GM12801 (cell line): ENCODE data around the gene SH3PXD2A.

Source experiments
- TF ChIP-seq, protein P1 (sequence below): IDR thresholded peaks from one replicate; pipeline ENCODE4 v1.5.1; 2011; ENCODE audit warnings: control low read depth; ENCODE audit not compliant: insufficient read length; ENCODE audit errors: extremely low read depth

SH3PXD2A gene

DNA sequence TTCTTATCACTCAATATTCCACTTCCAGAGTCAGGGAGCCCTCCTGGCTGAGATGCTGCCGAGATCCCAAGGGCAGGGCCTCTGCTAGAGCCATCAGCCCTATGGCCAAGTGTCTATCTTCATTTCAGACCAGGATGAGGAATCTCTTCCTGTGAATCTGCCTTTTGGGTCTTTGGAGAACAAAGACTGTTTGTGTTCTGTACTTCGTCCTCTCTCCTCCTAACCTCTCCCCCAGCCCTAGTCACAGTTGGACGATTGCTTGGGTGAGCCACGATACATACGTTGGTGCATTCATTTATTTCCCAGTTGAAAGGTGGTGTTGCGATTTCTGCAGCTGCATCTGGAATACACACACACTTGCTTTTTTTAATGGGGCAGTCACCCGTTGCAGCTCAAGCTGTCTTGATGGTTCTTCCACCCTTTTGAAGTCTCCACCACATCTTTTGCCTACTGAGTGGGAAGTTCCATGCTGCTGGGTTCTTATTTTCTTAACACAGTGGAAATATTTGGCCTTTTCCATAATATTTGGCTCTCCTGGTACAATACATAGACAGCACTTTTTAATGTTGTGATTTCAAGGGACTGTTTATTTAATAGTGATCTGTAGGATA is 26.7 kb downstream of the SH3PXD2A start:
- TF ChIP-seq, protein P1, sequence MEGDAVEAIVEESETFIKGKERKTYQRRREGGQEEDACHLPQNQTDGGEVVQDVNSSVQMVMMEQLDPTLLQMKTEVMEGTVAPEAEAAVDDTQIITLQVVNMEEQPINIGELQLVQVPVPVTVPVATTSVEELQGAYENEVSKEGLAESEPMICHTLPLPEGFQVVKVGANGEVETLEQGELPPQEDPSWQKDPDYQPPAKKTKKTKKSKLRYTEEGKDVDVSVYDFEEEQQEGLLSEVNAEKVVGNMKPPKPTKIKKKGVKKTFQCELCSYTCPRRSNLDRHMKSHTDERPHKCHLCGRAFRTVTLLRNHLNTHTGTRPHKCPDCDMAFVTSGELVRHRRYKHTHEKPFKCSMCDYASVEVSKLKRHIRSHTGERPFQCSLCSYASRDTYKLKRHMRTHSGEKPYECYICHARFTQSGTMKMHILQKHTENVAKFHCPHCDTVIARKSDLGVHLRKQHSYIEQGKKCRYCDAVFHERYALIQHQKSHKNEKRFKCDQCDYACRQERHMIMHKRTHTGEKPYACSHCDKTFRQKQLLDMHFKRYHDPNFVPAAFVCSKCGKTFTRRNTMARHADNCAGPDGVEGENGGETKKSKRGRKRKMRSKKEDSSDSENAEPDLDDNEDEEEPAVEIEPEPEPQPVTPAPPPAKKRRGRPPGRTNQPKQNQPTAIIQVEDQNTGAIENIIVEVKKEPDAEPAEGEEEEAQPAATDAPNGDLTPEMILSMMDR = no peak

DNA sequence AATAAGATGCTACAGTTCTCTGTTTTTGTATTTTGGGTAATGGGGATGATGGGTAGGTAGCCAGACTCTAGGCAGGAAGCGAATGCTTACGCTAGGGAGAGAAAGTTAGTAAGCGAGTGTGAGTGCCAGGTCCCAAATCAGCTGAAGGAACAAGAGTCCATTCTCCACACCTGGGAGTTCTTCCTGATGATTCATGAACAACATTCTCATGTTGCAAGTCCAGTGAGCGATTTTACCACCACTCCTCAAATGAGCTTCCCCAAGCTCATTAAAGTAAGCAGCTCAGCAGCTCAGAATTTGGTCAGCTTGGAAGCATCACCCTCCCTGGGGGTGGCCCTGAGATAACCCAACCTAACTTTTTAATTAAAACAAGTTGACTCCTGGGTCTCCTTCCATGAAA is 27.3 kb downstream of the SH3PXD2A start:
- TF ChIP-seq, protein P1 = no peak

DNA sequence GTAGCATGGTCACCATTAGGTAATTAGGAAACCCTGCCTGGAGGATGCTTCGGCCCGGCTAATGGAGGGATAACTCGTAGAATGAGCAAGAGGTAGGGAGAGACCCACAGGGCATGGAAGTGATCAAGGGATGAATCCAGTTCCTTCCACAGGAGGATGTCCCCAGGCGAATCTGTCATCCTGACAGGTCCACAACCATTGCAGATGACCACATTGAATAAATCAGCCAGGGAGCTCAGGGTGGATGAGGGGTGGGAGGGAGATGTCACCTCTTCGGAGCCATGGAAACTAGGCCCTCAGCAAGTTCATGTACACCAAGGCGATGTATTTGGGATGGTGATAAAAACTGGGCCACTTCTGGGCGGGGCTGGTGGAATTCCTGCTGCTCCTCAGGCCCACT is 28.5 kb downstream of the SH3PXD2A start:
- TF ChIP-seq, protein P1 = no peak

DNA sequence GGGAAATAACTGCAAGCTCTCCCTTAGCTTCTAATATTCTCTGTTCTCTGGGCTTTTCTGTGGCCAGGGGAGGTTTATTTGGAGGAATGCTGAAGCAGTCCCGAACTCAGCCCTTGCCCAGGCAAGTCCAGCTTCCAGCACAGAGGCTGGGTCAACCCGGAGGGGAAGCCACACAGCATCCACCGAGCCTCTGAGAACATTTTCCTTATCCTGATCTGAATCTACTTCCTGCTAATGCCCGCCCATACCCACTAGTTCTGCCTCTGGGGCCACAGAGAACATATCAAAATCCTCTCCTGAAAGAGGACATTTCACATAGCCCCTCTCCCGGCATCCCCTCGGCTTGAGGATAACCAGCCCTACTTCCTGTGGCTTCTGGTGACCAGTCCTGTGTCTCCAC is 31.1 kb downstream of the SH3PXD2A start:
- TF ChIP-seq, protein P1 = no peak

DNA sequence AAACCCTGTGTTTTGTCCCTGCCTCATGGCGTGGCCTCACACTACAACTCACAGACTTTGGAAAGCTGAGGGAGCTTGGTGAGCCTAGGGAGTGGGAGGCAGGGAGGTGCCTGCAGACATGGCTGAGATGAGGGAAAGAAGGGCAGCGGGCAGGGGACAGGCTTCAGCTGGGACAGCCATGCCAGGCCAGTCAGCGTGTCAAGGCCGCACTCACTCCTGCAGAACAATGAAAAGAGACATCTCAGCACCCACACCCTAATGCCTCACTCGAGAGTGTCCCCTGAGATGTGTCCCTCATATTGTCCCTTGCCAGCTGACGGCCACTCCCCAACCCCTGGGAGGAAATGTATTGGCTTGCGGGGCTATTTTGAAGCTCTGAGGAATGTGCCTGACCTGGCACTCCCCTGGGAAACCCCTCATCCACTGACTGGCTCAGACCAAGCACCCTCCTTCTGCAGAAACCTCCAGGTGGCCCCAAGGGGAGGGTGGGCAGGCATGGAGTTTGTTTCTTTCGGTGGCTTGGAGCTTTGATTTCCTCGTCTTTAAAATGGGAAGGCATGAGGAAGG is 31.6 kb downstream of the SH3PXD2A start:
- TF ChIP-seq, protein P1 = no peak

DNA sequence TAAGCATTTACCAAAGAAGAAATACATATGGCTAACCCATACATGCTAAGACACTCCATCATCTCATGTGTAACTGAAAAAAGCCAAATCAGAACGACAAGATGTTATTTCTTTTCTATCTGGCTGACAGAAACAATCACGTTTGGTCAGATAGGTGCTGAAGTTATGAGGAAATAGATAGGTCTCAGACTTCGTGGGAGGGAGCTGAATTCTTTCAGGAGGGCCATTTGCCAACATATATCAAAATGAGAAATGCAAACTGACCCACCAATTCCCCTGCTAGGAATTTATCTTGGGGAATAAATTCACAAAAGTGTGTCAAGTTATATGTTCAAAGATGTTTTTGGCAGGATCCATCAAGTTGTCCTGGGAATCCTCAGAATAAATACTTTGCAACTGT is 32.6 kb downstream of the SH3PXD2A start:
- TF ChIP-seq, protein P1 = no peak

DNA sequence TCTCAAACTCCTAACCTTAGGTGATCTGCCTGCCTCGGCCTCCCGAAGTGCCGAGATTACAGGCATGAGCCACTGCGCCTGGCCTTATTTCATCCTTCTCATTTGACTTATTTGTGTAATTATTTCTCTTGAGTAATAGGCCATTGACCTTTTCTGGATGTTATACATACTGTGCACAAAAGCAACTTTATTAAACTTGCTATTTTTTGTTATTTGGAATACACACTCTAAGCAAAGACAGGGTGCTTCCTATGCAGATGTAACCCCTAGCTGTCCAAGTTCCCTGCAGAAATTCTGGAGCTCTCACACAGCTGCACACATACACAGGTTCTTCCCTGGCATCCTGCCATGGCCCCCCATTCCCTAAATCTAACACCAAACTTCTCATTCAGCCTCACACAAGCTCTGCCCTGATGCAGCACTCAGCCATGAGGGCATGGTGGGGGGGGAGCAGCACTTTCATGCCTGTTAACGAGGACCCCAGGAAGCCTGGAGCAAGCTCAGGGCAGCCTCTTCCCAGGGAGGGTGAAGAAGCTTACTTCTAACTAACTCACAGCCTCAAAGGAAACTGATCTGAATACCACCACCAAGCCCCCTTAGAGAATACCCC is 33.2 kb downstream of the SH3PXD2A start:
- TF ChIP-seq, protein P1 = no peak
